HL-60/S4 treated with retinoic acid at 250 ng/mL for 4 days and 3 days (cell line): ENCODE results near the gene SPSB1.

ENCODE experiments used
- in situ Hi-C: fragments of 300-500 bp; cut with MboI; formaldehyde crosslinking; loops from 2 replicates; pipeline ENCODE4 v1.7.0; 2022; ENCODE audit warnings: low sequenced_read_pairs

Gene SPSB1

DNA sequence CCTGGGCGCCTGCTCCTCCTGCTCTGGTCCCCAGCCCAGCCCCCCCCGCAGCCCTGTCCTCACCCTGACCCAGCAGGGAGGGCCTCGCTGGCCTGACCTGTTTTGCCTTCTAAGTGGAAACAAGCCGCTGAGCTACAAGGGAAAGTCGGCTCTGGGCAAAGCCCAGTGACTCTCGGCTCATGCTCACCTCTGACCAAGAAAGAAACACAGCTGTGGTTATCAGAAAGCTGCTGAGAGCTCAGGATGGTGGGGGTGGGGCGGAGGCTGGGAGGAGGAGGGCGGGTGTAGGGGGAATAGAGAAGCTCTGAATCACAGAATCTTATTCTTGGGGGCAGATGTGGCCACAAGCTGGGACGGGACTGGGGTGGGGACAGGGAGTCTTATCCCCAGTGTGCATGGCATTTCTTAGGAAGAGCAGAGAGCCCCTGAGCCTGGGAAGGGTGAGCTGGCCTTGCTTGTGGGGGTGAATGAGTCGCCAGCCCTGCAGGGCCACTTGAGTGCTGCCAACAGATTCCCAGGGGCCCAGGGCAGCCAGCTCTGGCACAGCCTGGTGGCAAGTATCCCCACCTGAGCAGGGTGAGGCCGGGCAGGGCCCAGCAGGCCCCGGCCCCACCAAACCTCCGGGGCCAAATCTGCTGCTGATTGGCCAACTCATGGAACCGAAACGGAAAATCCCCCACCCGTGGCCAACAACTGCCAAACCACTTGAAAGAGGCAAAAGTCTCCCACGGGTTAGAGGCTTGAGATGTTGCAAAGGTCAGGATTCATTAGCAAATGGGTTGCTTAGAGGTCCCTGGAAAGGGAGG, 120.6 kb downstream of the SPSB1 start:
- in situ Hi-C loops, result no loop called here

DNA sequence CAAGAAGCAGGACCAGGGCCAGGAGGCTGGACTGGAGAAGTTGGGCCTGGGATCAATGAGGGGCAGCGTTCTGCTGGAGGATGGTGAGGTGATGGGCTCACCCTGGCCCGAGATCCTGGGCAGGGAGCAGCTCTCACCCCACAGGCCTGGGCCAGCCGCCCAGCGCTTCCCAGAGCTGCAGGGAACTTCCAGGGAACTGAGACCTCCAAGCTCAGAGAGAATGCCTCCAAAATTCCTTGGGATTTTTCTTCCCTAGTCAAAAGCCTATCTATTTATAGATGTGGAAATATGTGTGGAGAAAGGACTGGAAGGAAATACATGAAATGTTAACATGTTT, 121.2 kb downstream of the SPSB1 start:
- in situ Hi-C loops, result no loop called here

DNA sequence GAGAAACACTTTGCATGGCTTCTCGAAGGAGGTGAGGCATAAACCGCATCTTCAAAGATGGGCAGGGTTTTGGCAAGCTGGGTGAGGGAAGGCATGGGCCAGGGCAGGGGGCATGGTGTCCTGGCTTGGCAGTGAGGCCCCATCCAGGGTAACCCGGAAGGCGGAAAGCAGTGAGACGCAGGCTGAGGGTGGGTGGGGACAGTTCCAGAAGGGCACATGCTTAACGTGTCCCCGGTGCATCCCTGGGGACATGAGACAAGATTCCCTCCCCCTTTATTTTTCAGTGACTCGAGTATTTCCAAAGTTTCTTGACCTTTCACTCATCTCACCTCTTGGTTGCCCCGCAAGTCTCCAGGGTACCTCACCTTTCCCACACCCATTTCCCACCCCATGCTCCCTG, 123.8 kb downstream of the SPSB1 start:
- in situ Hi-C loops, result no loop called here

DNA sequence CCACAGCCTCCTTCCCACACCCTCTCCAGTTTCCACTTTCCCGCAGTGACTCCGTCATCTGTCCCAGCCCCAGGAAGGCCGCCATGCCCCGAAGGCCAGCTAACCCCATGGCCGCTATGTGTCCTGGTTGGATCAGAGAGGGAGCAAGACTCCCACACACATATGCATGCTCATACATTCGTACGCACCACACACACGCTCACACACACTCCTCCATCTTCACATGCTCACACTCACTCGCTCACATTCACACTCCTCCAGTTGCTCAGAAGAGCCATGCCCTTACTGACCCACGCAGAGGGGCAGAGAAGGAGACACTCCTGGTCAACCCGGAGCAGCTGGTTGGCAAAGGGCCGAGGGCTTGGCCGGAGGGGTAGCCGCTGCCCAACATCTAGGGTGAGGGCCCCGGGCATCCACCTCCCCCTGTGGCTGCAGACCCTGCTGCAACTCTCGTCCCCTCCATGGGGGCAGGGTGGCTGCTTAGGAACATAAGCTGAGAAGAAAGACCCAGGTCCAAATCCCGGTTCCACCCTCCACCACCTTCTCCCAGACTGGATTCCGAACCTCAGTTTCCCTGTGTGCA, 124.3 kb downstream of the SPSB1 start:
- in situ Hi-C loops, result no loop called here

DNA sequence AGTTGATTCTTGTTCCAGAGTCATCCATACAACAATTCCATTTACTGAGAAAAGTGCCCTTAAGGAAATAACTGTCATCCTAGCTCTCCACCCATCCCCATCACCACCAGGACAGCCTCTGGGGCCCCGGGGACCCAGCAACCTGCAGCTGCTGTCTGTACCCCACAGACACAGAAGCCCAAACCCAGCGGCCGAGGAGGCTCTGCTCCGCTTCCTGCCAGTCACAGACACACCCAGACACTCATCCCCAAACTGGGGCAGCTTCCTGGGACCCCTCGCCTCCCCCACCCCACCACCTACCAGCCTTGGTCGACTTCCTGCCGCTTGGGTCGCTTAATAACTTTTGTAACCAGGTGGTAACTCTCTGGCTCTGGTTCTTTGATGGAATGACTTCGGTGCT, 125.0 kb downstream of the SPSB1 start:
- in situ Hi-C loops, result no loop called here

DNA sequence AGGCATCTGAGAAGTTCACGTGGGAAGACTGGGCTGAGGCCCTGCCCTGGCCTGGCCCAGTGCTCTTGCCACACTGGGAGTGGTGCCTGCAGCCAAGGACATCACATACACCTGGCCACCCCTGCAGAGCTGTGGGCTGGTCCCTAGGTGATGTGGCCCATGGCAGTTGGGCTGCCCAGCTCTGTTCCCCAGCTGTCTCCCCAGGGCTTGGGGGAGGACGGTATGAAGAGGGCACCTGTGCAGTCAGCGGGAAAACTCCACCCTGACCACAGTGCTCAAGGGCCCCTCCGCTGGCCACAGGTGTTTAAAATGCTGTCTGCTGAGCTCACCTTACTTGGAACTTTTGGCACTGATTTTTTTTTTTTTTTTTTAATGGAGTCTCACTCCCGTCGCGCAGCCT, 126.2 kb downstream of the SPSB1 start:
- in situ Hi-C loops, result no loop called here
